Gastroesophageal sphincter (tissue), 4 donors: ENCODE measurements around the gene IGLL5. TPM values are rescaled to one million over a fixed set of nuclear protein-coding genes. Genes with fewer than 3 reads are reported as not detected.
"Not testable (repeated sequence)": the region's sequence is repeated elsewhere in the genome, so short reads cannot be mapped to it uniquely, and the experiment has no call there.

ENCODE experiments used
- ATAC-seq: fragments of 150-250 bp; one replicate; pipeline ENCODE4 v1.9.1; 2016; ENCODE audit warnings: mild to moderate bottlenecking, moderate library complexity
- H3K27ac ChIP-seq, 4 donors: fragments of 200-600 bp; sonication (generic) in 3 of 4; 1 replicate in 3 of 4; 2 replicates in 1 of 4; pipeline ENCODE4 v1.5.1; 2016 to 2019
- H3K27me3 ChIP-seq: fragments of 200-600 bp; sonication (generic); one replicate; pipeline ENCODE4 v1.5.1; 2019
- H3K36me3 ChIP-seq, 2 donors: fragments of 200-600 bp; sonication (generic); one replicate each; pipeline ENCODE4 v1.5.1; 2019; ENCODE audit warnings: control low read depth in 1 of 2
- H3K4me1 ChIP-seq, 3 donors: fragments of 200-600 bp; sonication (generic); 1 replicate in 2 of 3; 2 replicates in 1 of 3; pipeline ENCODE4 v1.5.1; 2016 to 2019; ENCODE audit warnings: control low read depth in 2 of 3
- H3K4me3 ChIP-seq, 2 donors: fragments of 200-600 bp; sonication (generic); one replicate each; pipeline ENCODE4 v1.5.1; 2019; ENCODE audit warnings: mild to moderate bottlenecking in 1 of 2, moderate library complexity in 1 of 2
- H3K9me3 ChIP-seq, 3 donors: fragments of 200-600 bp; sonication (generic); one replicate each; pipeline ENCODE4 v1.5.1; 2017 to 2019; ENCODE audit warnings: control low read depth in 2 of 3
- EP300 ChIP-seq: sonication (generic); formaldehyde crosslinking; IDR thresholded peaks from one replicate; pipeline ENCODE4 v1.6.1; 2017; ENCODE audit warnings: antibody characterized with exemption, mild to moderate bottlenecking
- POLR2A ChIP-seq, 2 donors: fragments of 450-650 bp; IDR thresholded peaks; one replicate each; pipeline ENCODE4 v1.6.1; 2017; ENCODE audit warnings: antibody characterized with exemption in 2 of 2, mild to moderate bottlenecking in 2 of 2, moderate library complexity in 1 of 2
- POLR2AphosphoS5 ChIP-seq: sonication (generic); formaldehyde crosslinking; IDR thresholded peaks from one replicate; pipeline ENCODE4 v1.6.1; 2017; ENCODE audit warnings: antibody characterized with exemption
- WGBS, 2 donors: methylation state at CpG; one replicate each; pipeline ENCODE4 v1.1.5; 2018; ENCODE audit warnings: low coverage in 1 of 2; 5-methylcytosine and 5-hydroxymethylcytosine counted together
- total RNA-seq, 4 donors: library from RNA; depleted of rRNA; stranded (reverse); fragments of >200 nt; gene quantifications; one replicate each; pipeline ENCODE4 v1.1.0, GENCODE V29; 2016
- TF ChIP-seq, protein P1 (sequence below), 4 experiments: fragments of 200-600 bp in 2 of 4; fragments of 450-650 bp in 2 of 4; sonication (generic) in 1 of 4; IDR thresholded peaks; one replicate each; pipeline ENCODE4 v1.5.1; 2017 to 2019; ENCODE audit warnings: antibody characterized with exemption in 4 of 4, mild to moderate bottlenecking in 2 of 4, moderate library complexity in 2 of 4

IGLL5 gene
- total RNA-seq, 4 donors from 2014 or later = 4.1 TPM; not detected in 3

DNA sequence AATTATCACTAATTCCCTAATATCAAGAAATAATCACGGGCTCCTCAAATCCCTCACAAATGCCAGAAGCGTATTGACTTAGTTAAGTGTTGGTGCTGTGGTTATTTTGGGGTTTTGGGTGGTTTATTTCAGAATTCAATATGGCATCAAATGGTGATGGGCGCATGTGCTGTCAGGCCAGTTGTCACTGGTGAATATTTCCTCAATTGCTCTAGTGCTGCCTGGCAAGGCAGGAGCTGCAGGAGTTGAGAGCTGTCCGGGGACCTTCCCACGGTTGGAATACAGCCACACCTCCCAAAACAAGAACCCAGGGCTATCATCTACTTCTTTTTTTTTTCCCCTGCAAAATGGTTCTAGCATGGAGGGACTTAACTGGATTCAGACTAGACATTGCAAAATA, 10.3 kb downstream of the IGLL5 start:
- H3K27me3 ChIP-seq = peaks cover 32% of the 10 kb centered on the region
- TF ChIP-seq, protein P1, sequence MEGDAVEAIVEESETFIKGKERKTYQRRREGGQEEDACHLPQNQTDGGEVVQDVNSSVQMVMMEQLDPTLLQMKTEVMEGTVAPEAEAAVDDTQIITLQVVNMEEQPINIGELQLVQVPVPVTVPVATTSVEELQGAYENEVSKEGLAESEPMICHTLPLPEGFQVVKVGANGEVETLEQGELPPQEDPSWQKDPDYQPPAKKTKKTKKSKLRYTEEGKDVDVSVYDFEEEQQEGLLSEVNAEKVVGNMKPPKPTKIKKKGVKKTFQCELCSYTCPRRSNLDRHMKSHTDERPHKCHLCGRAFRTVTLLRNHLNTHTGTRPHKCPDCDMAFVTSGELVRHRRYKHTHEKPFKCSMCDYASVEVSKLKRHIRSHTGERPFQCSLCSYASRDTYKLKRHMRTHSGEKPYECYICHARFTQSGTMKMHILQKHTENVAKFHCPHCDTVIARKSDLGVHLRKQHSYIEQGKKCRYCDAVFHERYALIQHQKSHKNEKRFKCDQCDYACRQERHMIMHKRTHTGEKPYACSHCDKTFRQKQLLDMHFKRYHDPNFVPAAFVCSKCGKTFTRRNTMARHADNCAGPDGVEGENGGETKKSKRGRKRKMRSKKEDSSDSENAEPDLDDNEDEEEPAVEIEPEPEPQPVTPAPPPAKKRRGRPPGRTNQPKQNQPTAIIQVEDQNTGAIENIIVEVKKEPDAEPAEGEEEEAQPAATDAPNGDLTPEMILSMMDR (IDR thresholded peaks at IDR 0.05) = no peak
- no peak overlapping the region for H3K4me3 ChIP-seq
- no peaks in the 10 kb centered on the region for H3K9me3 ChIP-seq
- H3K27ac ChIP-seq = no peak overlapping the region
- H3K4me1 ChIP-seq = no peaks in the 10 kb centered on the region
- no peaks in the 10 kb centered on the region for H3K36me3 ChIP-seq
- 44 to 88% methylated on average over 4 of the region's 5 CpGs for WGBS, 2 donors
- no peak for ATAC-seq

DNA sequence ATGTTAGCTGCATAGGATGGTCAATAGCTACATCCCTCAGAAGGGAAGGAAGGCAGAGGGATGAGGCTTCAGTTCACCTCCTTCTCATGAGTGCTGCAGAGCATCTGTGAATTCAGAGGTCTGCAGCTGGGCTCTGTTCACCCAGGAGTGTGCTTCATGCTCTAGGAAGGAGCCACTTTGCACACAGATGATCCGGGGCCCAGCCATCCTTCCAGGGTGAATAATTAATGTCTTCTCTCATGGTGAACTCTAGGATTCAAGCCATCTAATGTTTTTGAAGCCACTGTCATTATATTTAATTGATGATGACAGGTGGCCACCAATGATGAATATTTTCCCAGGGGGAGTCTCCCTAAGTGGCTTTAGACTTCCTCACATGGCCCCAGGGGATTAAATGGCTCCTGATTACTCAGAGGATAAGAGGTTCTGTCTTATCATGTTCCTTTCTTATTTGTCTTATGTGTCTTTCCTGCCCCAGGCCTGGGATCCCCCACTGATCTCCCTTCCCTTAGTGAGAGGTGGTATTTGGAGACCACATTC, 10.9 kb downstream of the IGLL5 start:
- ATAC-seq, H3K4me3 ChIP-seq, H3K9me3 ChIP-seq, H3K4me1 ChIP-seq, H3K36me3 ChIP-seq, H3K27ac ChIP-seq: not testable (repeated sequence)
- H3K27me3 ChIP-seq = peaks cover 27% of the 10 kb centered on the region
- 0 to 40% methylated on average over 1 of the region's 1 CpG for WGBS, 2 donors

DNA sequence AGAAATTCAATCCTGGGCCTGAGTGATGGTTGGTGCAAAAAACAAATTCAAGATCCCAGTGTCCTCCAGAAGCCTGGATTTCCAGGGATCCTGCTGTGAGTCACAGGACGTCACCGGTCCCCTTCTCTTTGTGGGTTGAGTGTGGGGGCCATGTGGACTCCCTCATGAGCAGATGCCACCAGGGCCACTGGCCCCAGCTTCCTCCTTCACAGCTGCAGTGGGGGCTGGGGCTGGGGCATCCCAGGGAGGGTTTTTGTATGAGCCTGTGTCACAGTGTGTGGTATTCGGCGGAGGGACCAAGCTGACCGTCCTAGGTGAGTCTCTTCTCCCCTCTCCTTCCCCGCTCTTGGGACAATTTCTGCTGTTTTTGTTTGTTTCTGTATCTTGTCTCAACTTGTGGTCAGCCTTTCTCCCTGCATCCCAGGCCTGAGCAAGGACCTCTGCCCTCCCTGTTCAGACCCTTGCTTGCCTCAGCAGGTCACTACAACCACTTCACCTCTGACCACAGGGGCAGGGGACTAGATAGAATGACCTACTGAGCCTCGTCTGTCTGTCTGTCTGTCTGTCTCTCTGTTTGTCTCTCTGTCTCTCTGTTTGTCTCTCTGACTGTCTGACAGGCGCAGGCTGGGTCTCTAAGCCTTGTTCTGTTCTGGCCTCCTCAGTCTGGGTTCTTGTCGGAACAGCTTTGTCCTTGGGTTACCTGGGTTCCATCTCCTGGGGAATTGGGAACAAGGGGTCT, 11.9 kb downstream of the IGLL5 start:
- not testable (repeated sequence) for H3K4me3 ChIP-seq, H3K36me3 ChIP-seq, H3K27ac ChIP-seq, H3K4me1 ChIP-seq, ATAC-seq, H3K9me3 ChIP-seq
- H3K27me3 ChIP-seq = peaks cover 16% of the 10 kb centered on the region
- 76 to 90% methylated on average over 4 to 7 of the region's 9 CpGs for WGBS, 2 donors

- not testable (repeated sequence) for H3K4me1 ChIP-seq, H3K27me3 ChIP-seq, H3K9me3 ChIP-seq, ATAC-seq, H3K4me3 ChIP-seq, H3K36me3 ChIP-seq, H3K27ac ChIP-seq
- 87% methylated on average over 3 of the region's 16 CpGs; no CpG with 5 or more reads in 1 of the 2 donors for WGBS, 2 donors
Measured at GRCh38 chr22:22900527-22901205, 13.1 kb downstream of the IGLL5 start.

DNA sequence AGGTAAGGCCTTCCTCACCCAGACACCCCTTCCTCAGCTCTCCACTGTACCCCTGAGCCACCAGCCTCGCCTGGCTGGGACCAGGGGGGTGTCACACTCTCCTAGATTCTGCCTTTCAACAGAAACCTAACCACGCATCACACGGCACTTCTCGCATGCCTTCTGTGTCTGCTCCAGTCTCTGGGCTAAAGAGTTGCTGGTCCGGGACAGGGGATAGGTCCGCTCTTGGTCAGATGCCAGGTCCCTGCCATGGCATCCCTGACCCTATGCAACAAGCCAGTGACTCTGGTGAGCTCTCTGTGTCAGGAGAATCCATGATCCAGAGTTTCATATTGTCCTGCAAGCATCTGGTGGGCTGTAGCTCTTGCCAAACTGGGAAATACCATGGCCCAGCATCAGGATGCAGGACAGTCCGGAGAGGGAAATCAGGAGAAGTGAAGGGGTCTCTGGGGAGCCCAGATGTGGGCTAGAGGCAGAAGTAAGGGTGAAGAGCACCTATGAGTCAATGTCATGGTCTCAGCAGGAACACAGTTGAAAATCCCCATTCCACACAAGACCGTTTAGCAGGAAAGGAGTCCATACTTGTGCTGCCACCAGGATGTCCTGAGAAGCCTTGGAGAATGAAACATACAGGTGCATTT, 14.1 kb downstream of the IGLL5 start:
- Histone ChIP-seq H3K27me3 (no peaks in the 10 kb centered on the region), H3K9me3 (no peaks in the 10 kb centered on the region), H3K4me3 (no peak overlapping the region), H3K36me3 (no peaks in the 10 kb centered on the region), H3K4me1 (peaks cover 0 to 6% (median 0%) of the 10 kb centered on the region in 3 donors), H3K27ac (no peak overlapping the region)
- WGBS, 2 donors = 71 to 81% methylated on average over 2 to 6 of the region's 8 CpGs
- no peak for ATAC-seq
- no peak for TF ChIP-seq POLR2AphosphoS5
- TF ChIP-seq POLR2A (IDR thresholded peaks at IDR 0.05) = no peak
- no peak for TF ChIP-seq EP300
- TF ChIP-seq, protein P1 (IDR thresholded peaks at IDR 0.05) = no peak

GRCh38 chr22:22902247-22903001, 14.8 kb downstream of the IGLL5 start:
- no peaks in the 10 kb centered on the region for H3K9me3 ChIP-seq
- WGBS, 2 donors = 58 to 80% methylated on average over 3 to 4 of the region's 9 CpGs

More at GRCh38 chr22:22902247-22903001, 14.8 kb downstream of the IGLL5 start:
- Histone ChIP-seq H3K4me1 (peaks cover 0 to 6% (median 0%) of the 10 kb centered on the region in 3 donors), H3K36me3 (no peaks in the 10 kb centered on the region), H3K4me3 (no peak overlapping the region), H3K27ac (no peak overlapping the region), H3K27me3 (peaks cover 5% of the 10 kb centered on the region)
- no peak for ATAC-seq
- TF ChIP-seq, protein P1 (IDR thresholded peaks at IDR 0.05) = no peak
- TF ChIP-seq EP300 (no peak), POLR2AphosphoS5 (no peak), POLR2A (IDR thresholded peaks at IDR 0.05) (no peak)
